Measurements from ENCODE around the gene COX14.

- TF ChIP-seq CTCF (IDR thresholded peaks at IDR 0.05 in 2 of 3, conservative IDR thresholded peaks at IDR 0.05 in 1 of 3; ENCODE audit: borderline replicate concordance in 1 of 3, insufficient read depth in 1 of 3, low read depth in 2 of 3, low read length in 2 of 3) (no peak), POLR2A (IDR thresholded peaks at IDR 0.05; ENCODE audit: borderline replicate concordance, extremely low read depth, insufficient read depth, insufficient read length) (no peak), POLR2AphosphoS5 (IDR thresholded peaks at IDR 0.05; ENCODE audit: low read depth, low read length) (no peak), EZH2 (IDR thresholded peaks at IDR 0.05) (no peak), JUND (IDR thresholded peaks at IDR 0.05) (no peak), RAD21 (IDR thresholded peaks at IDR 0.05; ENCODE audit: low read depth) (no peak), YY1 (IDR thresholded peaks at IDR 0.05; ENCODE audit: extremely low read depth, insufficient replicate concordance, low read depth, low read length) (no peak), ATF3 (IDR thresholded peaks at IDR 0.05) (no peak), SIN3A (IDR thresholded peaks at IDR 0.05; ENCODE audit: low read depth) (no peak)
Measured at GRCh38 chr12:50102646-50103309, 9.3 kb upstream of the COX14 start.

Measured in HCT116 (cell line).